GM20000 (cell line): ENCODE measurements around the gene FMO5.

Experiments
- DNase-seq: peaks from one replicate; pipeline ENCODE4 v3.0.0; 2012; ENCODE audit warnings: low spot score
- TF ChIP-seq, protein P1 (sequence below): IDR thresholded peaks from 2 replicates; pipeline ENCODE4 v1.5.1; 2012; ENCODE audit warnings: mild to moderate bottlenecking, control low read depth; ENCODE audit errors: extremely low read depth, missing control alignments

FMO5 gene, protein sequence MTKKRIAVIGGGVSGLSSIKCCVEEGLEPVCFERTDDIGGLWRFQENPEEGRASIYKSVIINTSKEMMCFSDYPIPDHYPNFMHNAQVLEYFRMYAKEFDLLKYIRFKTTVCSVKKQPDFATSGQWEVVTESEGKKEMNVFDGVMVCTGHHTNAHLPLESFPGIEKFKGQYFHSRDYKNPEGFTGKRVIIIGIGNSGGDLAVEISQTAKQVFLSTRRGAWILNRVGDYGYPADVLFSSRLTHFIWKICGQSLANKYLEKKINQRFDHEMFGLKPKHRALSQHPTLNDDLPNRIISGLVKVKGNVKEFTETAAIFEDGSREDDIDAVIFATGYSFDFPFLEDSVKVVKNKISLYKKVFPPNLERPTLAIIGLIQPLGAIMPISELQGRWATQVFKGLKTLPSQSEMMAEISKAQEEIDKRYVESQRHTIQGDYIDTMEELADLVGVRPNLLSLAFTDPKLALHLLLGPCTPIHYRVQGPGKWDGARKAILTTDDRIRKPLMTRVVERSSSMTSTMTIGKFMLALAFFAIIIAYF

DNA sequence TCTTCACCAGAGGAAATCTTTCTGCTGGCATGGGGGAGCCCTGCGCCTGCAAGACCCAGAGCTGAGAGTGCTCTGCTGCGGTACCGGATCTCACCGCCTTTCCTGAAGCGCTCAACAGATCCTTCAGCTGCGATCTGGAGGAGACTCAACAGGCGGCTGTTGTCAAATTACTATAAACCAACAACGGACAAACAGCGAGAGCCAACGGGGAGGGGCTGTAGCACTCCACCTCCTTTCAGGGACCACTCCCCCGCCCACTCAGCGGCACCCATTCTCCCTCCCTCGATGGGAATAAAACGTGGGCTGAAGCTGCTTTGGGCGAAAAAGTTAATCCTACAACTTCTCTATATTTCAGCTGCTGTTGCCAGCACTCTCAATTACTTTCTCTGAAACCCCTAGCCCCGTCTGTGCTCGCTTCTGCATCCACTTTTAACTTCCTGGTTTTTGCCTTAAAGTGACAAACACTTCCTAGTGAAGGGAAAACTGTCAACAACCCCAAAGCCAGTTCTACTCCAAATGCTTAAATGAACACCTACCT is at the start of gene FMO5:
TSS of gene FMO5 (minus strand) at position 147 of the 538 bp plus-strand sequence. CDS start 310 bp downstream, outside the sequence.
- TF ChIP-seq, protein P1, sequence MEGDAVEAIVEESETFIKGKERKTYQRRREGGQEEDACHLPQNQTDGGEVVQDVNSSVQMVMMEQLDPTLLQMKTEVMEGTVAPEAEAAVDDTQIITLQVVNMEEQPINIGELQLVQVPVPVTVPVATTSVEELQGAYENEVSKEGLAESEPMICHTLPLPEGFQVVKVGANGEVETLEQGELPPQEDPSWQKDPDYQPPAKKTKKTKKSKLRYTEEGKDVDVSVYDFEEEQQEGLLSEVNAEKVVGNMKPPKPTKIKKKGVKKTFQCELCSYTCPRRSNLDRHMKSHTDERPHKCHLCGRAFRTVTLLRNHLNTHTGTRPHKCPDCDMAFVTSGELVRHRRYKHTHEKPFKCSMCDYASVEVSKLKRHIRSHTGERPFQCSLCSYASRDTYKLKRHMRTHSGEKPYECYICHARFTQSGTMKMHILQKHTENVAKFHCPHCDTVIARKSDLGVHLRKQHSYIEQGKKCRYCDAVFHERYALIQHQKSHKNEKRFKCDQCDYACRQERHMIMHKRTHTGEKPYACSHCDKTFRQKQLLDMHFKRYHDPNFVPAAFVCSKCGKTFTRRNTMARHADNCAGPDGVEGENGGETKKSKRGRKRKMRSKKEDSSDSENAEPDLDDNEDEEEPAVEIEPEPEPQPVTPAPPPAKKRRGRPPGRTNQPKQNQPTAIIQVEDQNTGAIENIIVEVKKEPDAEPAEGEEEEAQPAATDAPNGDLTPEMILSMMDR, result no peak
- peak; percentile 69 for DNase-seq

DNA sequence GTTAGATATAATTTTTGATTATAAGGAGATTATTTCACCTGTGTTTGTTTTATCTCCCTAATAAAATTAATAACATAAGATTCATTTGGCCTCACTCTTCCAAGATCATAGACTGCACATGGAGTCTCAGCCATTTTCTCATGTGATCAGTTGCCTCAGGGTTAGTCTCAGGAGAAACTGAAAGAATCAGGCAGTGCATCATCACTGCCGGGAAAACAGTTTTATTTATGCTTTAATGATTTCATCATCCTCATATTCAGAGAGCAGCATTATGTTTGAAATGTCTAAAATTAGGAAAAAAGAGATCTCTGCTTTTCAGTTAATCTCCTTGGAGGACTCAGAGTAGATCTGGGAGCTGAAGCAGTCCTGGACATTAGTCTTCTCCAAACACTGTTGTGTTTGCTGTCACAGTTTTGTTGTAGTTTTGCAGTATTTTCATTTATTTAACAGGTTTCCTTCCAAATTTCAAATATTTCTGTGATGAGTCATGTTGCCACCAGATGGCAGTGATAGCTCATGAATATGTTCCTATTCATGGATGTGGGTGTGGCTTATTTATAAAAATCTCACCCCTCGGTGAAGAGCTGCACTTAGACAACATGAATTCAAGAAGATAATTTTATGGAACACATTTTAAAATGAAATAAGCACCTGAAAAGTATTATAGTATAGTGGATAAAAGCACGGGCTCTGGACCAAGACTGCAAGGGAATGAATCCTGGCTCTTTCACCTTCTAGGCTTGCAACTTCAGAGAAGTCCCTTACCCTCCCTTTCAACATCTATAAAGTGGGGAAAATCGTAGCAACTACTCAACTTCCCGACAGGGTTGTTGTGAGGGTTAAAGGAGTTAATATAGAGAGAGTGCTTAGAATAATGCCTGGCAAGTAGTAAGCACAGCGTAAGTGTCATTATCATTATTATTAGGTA is 48.5 kb upstream of the FMO5 start:
- peak; percentile 52 for DNase-seq
- TF ChIP-seq, protein P1, result peak; percentile 30

DNA sequence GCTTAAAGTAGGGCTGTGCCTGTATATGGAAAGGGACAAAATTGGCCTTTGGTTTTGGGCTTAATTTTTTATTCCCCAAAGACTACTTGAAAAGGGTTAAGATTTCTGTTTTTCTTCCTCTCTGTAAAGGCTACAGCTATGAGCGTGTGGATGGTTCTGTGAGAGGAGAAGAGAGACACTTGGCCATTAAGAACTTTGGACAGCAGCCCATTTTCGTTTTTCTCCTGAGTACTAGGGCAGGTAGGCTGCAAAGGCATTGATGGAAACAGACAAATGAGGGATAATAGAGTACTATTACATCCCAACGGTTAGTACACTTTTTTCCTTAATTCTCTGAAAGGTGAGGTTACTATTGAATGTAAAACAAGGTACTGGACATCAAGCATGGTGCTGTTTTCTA is 46.9 kb upstream of the FMO5 start:
- TF ChIP-seq, protein P1, result no peak
- DNase-seq, result no peak

DNA sequence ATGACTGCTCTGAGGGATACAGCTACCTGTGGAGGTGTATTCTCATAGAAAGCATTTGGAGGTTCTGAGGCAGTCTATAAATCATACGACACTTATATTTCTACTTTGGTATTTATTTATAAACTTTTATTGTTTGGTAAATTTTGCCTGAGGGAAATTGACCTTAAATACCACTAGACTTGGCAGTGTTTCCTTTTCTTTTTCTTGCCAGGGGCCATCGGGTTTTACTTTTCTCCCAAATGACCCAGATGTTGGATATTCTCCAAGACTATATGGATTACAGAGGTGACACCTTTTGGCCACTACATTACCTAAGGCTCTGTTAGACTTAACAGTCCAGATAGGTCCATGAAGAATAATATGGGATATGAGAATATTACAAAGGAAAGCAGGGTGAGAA is 45.6 kb upstream of the FMO5 start:
- TF ChIP-seq, protein P1, result no peak
- DNase-seq, result no peak

DNA sequence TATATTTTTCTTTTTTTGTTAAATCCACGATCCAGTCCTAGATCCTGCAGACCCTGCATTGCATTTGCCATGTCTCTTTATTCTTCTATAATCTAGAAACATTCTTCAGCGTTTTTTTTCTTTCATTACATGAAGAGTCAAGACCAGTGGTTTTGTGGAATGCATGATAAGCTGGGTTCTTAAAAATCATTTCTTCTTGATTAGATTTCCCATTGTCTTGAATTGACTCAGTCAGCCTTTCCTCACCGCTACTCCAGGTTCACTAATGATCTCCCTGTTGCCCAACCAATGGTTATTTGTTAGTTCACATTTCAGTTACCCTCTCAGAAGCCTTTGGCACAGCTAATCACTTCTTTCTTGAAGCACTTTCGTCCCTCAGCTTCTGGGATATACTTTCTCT is 42.6 kb upstream of the FMO5 start:
- DNase-seq, result no peak
- TF ChIP-seq, protein P1, result no peak

DNA sequence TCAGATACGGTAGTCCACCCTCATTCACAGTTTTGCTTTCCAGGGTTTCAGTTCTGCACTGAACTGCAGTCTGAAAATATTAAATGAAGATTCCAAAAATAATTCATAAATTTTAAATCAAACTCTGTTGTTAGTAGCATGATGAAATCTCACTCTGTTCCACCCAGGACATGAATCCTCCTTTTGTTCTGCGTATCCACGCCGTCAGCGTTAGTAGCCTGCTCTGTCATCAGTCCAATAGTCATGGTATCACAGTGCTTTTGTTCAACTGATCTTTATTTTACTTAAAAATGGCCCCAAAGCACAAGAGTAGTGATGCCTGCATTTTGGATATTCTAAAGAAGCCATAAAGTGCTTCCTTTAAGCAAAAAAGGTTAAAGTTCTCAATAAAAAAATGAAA is 41.2 kb upstream of the FMO5 start:
- TF ChIP-seq, protein P1, result no peak
- DNase-seq, result no peak
